Subcutaneous adipose tissue (tissue), 4 donors: ENCODE data around the gene SLC9A7. TPM values are rescaled to one million over a fixed set of nuclear protein-coding genes. Genes with fewer than 3 reads are reported as not detected.

ENCODE experiments used
- CTCF ChIP-seq: fragments of 450-650 bp; IDR thresholded peaks from one replicate; pipeline ENCODE4 v1.5.1; 2016; ENCODE audit warnings: low read depth, mild to moderate bottlenecking, control low read depth, antibody characterized with exemption, moderate library complexity
- total RNA-seq, 4 donors: library from RNA; depleted of rRNA; stranded (reverse); fragments of >200 nt; gene quantifications; one replicate each; pipeline ENCODE4 v1.1.0, GENCODE V29; 2016

SLC9A7 gene
- total RNA-seq, 4 donors from 2014 or later: 1.5 to 15.5 (median 4.5) TPM

GRCh38 chrX:46712764-46713163 is 46.2 kb downstream of the SLC9A7 start:
- TF ChIP-seq CTCF: no peak

DNA sequence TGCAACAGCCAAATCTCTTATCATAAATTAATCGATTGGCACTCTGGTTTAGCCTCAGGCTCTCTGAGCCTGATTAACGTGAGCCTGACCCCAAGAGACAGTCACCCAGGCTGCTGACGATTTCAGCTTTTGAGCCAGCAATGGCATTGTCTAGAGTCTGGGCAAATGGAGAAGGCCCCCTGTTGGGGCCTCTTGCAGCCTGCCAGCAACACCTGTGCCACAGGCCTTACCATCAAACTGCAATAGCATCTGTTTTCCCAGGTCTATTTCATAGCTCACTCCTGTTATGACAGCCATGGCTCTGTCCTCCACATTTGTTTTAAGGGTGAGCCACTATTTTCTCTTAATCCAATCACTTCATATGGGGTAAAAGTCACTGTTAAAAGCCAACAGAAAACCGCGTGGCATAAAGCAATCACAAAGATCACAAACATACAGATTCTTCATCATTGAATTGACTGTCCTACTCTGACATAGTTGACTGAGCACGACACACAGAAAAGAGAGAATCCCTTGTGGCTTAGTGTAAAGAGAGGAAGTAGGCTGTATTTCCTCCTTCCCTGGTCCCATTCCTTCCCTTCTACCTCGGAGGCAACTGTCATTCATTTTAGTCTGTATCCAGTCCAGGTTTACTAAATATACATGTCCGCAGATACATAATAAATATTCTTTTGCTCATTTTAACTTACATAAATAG is 47.8 kb downstream of the SLC9A7 start:
- TF ChIP-seq CTCF: no peak

GRCh38 chrX:46710425-46710824 is 48.5 kb downstream of the SLC9A7 start:
- TF ChIP-seq CTCF: no peak

DNA sequence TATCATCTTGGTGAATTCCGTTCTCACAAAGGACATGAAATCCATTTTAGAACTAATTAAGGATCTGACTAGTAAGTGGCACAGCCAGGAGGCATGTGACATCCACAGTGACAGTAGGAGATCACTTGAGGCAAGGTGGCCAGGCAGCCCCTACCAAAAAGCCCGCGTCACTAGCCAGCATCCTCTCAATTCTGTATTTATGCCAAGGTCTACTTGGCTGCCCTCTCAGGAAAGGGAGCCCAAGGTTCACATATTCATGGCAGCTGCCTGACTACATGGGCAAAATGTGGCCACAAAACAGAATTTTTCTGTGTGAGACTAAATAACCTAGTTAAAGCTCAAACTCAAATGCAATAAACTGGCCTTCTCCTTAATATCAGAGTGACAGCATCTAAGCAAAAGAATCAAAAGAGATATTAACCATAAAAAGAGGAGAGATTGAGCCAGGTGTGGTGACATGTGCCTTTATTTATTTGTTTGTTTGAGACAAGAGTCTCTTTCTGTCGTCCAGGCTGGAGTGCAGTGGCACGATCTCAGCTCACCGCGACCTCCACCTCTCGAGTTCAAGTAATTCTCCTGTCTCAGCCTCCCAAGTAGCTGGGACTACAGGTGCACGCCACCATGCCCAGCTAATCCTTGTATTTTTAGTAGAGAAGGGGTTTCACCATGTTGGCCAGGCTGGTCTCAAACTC is 51.5 kb downstream of the SLC9A7 start:
- no peak for TF ChIP-seq CTCF

DNA sequence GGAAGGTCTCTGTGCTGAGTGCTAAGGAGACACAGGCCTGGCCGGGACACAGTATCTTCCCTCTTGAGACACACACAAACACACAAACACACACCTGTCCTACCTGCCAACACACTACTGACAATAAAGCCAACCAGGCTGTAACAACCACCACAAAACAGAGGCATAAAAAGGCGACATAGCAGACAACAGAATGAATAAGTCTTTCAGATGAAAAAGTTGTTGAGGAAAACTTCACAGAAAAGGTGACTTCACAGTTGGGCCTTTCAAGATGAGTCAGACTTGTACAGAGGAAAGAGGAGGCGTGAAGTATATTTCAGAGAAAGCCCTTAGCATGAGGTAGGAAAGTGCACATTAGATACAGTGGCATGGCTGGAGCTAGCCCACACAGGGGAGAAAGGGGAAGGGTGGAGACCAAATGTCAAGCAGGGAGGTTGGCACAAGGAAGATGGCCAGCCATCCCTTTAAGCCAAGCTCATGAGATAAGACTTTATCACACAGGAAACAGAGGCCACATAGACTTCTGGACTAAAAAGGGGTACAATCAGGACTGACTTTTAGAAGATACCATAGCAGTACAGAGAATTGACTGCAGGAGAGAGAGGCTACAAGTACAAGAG is 54.0 kb downstream of the SLC9A7 start:
- TF ChIP-seq CTCF: no peak

DNA sequence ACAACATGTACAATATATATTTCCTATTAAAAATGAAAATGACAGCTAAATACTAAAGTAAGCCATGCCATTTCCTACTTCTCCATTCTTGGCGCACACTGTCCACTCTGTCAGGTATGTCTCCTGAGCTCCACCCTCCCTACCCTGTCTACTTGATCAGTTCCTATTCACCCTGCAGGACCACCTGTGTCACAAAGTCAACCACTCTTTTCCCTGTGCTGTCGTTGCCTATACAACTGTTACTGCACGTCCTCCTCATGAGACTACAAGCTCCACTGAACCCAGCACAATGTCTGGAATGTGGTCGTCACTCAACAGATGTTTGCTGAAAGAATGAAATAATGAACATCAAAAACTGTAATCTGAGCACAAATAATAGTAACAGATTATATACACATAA is 54.9 kb downstream of the SLC9A7 start:
- TF ChIP-seq CTCF: no peak

DNA sequence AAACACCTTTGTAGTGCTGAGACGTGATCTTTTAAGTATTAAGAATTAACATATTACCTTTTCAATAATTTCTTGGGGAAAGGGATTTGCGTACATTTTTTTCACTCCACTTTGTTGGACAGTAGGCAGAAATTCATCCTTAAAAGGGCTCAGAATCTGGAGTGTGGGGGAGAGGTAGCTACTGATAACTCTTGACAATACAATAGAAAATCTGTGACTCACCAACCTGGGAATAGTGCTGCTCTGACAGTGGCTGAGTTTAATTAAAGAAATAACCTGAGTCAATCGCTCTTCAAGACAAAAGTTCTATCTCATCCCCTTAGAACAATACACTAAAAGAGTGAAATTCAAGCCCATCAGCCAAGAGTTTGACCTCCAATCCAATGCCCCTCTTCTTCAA is 60.2 kb downstream of the SLC9A7 start:
- no peak for TF ChIP-seq CTCF
